Right lobe of liver (tissue), 6 donors: ENCODE results near the gene GAS6. TPM values are rescaled to one million over a fixed set of nuclear protein-coding genes. Genes with fewer than 3 reads are reported as not detected.
"Not testable (repeated sequence)": the region's sequence is repeated elsewhere in the genome, so short reads cannot be mapped to it uniquely, and the experiment has no call there.

Experiments
- ATAC-seq, 4 donors: fragments of 200-7000 bp; cut with Tn5 transposase; one replicate each; pipeline ENCODE4 v1.9.1; 2020; ENCODE audit warnings: mild to moderate bottlenecking in 4 of 4, moderate library complexity in 4 of 4
- DNase-seq, 3 donors: peaks; one replicate each; pipeline ENCODE4 v3.0.0-alpha.2; 2020
- H3K27ac ChIP-seq, 3 donors: fragments of 200-600 bp; one replicate each; pipeline ENCODE4 v1.8.0; 2022
- H3K27me3 ChIP-seq, 2 donors: fragments of 200-600 bp; one replicate each; pipeline ENCODE4 v1.8.0; 2022
- H3K36me3 ChIP-seq, 4 donors: fragments of 200-600 bp; sonication (generic) in 1 of 4; one replicate each; pipeline versions ENCODE4 v1.5.1 to v1.8.0; 2017 to 2022; ENCODE audit warnings: control low read depth in 1 of 4
- H3K4me1 ChIP-seq, 4 donors: fragments of 200-600 bp; sonication (generic) in 1 of 4; one replicate each; pipeline versions ENCODE4 v1.5.1 to v1.8.0; 2017 to 2022; ENCODE audit warnings: control low read depth in 1 of 4
- H3K4me3 ChIP-seq, 3 donors: fragments of 200-600 bp; one replicate each; pipeline ENCODE4 v1.8.0; 2022
- H3K9me3 ChIP-seq, 4 donors: fragments of 200-600 bp; sonication (generic) in 1 of 4; one replicate each; pipeline versions ENCODE4 v1.5.1 to v1.8.0; 2017 to 2022; ENCODE audit warnings: control low read depth in 1 of 4
- POLR2A ChIP-seq: fragments of 450-650 bp; IDR thresholded peaks from one replicate; pipeline ENCODE4 v1.6.1; 2017; ENCODE audit warnings: antibody characterized with exemption, mild to moderate bottlenecking
- WGBS: methylation state at CpG from one replicate; pipeline ENCODE4 v1.1.6; 2018; ENCODE audit warnings: low coverage, low lambda C conversion rate; ENCODE audit not compliant: insufficient coverage; ENCODE audit errors: missing lambda C conversion rate; 5-methylcytosine and 5-hydroxymethylcytosine counted together
- intact Hi-C, 2 donors: fragments of 100-400 bp; cut with DNase I; formaldehyde crosslinking; loops; one replicate each; pipeline versions ENCODE4 v1.11.2 to v1.14.1; 2022
- total RNA-seq, 6 experiments: library from RNA; depleted of rRNA in 2 of 6; stranded (reverse); fragments of >200 nt in 2 of 6; fragmentation: NEBNext Ultra II Directional in 3 of 6; extraction: Animal tissue kit (Norgen Biotek cat#: 25700) in 3 of 6; gene quantifications; one replicate each; pipeline versions ENCODE4 v1.1.0 to v1.2.4, GENCODE V29; 2016 to 2023
- TF ChIP-seq, protein P1 (sequence below), 4 donors: fragments of 200-600 bp in 3 of 4; fragments of 450-650 bp in 1 of 4; IDR thresholded peaks; one replicate each; pipeline versions ENCODE4 v1.5.1 to v1.8.0; 2016 to 2022; ENCODE audit warnings: antibody characterized with exemption in 4 of 4, mild to moderate bottlenecking in 2 of 4
- donor health status: DM: no; HTN: yes; CAD: no.
- donor health status: DM: no; HTN: no; CAD: no.
- donor health status: DM: no; HTN: no; CAD: no.
- donor health status: DM: no; HTN: yes; CAD: no.
- donor health status: DM: no; HTN: yes; CAD: no.

GAS6 gene
- total RNA-seq, 6 experiments from 2014 or later, result 11.9 to 48.5 (median 27.2) TPM

DNA sequence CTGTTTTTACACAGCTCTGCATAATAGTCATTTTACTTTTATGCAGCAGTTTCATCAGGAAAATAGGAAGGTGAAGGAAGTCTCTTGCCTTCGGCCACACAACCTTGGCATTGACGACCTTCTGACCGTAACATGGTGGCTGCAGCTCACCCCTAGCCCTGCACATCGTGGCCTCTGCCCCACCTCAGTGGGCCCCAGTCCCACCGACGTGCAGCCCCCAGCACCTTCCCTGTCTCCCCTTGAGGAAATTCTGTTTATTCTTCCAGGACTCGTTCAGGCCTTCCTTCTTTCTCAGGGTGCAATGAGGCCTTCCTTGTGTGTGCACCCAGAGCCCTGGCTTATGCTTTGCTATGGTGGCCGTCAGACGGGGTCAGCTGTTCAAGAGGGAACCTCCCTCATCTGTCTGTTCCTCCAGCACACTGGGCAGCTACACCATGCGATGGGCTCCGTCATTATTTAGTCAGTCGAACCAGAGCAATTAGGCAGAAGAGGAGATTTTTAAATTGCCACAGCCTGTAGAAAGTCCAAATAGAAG is 71.6 kb downstream of the GAS6 start:
- H3K27me3 ChIP-seq, result no peaks in the 10 kb centered on the region
- 69% methylated on average over 9 of the region's 12 CpGs for WGBS
- DNase-seq (no peak), ATAC-seq (no peak)
- no peak overlapping the region for H3K27ac ChIP-seq
- intact Hi-C loops, result no loop called here
- H3K4me3 ChIP-seq, result no peak overlapping the region
- TF ChIP-seq, protein P1, sequence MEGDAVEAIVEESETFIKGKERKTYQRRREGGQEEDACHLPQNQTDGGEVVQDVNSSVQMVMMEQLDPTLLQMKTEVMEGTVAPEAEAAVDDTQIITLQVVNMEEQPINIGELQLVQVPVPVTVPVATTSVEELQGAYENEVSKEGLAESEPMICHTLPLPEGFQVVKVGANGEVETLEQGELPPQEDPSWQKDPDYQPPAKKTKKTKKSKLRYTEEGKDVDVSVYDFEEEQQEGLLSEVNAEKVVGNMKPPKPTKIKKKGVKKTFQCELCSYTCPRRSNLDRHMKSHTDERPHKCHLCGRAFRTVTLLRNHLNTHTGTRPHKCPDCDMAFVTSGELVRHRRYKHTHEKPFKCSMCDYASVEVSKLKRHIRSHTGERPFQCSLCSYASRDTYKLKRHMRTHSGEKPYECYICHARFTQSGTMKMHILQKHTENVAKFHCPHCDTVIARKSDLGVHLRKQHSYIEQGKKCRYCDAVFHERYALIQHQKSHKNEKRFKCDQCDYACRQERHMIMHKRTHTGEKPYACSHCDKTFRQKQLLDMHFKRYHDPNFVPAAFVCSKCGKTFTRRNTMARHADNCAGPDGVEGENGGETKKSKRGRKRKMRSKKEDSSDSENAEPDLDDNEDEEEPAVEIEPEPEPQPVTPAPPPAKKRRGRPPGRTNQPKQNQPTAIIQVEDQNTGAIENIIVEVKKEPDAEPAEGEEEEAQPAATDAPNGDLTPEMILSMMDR (IDR thresholded peaks at IDR 0.05), result no peak
- TF ChIP-seq POLR2A, result no peak
- no peaks in the 10 kb centered on the region for H3K36me3 ChIP-seq
- H3K9me3 ChIP-seq, result no peaks in the 10 kb centered on the region
- no peaks in the 10 kb centered on the region for H3K4me1 ChIP-seq

- no peak for ATAC-seq
- 82% methylated on average over 4 of the region's 19 CpGs for WGBS
- DNase-seq, result peak in 1 of 3 donors; percentile 23
These were observed 72.1 kb downstream of the GAS6 start for GRCh38 chr13:113791761-113792160.

DNA sequence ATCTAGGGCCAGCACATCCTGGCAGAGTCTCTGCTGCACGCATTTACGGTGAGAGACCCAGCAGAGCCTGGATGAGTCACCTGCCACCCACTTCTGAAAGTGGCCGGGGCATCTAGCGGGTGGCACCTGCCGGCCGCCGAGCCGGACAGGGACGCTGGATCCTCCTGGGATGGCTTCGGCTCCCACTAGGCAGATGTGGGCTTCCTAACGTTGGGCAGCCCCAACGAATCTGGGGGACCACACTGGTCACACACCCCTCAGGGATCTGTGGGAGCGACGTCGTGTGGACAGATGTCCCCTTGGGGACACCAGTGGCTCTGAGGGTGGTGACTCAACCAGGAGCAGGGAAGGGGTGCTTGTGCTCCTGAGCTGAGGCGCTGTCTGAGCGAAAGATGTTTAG is 72.7 kb downstream of the GAS6 start:
- WGBS, result 73% methylated on average over 2 of the region's 17 CpGs
- Histone ChIP-seq H3K9me3 (no peaks in the 10 kb centered on the region), H3K27ac (no peak overlapping the region), H3K27me3 (no peaks in the 10 kb centered on the region), H3K4me1 (no peaks in the 10 kb centered on the region), H3K4me3 (no peak overlapping the region), H3K36me3 (no peaks in the 10 kb centered on the region)
- intact Hi-C loops, result no loop called here
- TF ChIP-seq, protein P1 (IDR thresholded peaks at IDR 0.05), result no peak
- TF ChIP-seq POLR2A, result no peak
- no peak for ATAC-seq
- peak in 1 of 3 donors; percentile 31 for DNase-seq

More at GRCh38 chr13:113791761-113792160, 72.1 kb downstream of the GAS6 start:
- H3K27ac ChIP-seq, result no peak overlapping the region
- H3K4me1 ChIP-seq, result no peaks in the 10 kb centered on the region
- H3K4me3 ChIP-seq, result no peak overlapping the region
- H3K27me3 ChIP-seq, result no peaks in the 10 kb centered on the region
- H3K9me3 ChIP-seq, result no peaks in the 10 kb centered on the region
- no peak for TF ChIP-seq POLR2A
- TF ChIP-seq, protein P1 (IDR thresholded peaks at IDR 0.05), result no peak
- no peaks in the 10 kb centered on the region for H3K36me3 ChIP-seq
- intact Hi-C loops, result no loop called here

DNA sequence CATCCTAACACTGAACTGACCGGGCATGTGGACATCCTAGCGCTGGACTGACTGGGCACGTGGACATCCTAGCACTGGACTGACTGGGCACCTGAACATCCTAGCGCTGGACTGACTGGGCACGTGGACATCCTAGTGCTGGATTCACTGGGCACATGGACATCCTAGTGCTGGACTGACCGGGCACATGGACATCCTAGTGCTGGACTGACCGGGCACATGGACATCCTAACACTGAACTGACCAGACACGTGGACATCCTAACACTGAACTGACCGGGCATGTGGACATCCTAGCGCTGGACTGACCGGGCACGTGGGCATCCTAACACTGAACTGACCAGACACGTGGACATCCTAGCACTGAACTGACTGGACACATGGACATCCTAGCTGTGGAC is 73.9 kb downstream of the GAS6 start:
- H3K4me3 ChIP-seq, intact Hi-C loops, H3K4me1 ChIP-seq, H3K9me3 ChIP-seq, H3K27me3 ChIP-seq, H3K27ac ChIP-seq, ATAC-seq, DNase-seq, H3K36me3 ChIP-seq: not testable (repeated sequence)
- no CpG with 5 or more reads among the region's 13 CpGs for WGBS

GRCh38 chr13:113789167-113789566 is 74.7 kb downstream of the GAS6 start:
- DNase-seq, result no peak
- 53% methylated on average over 5 of the region's 6 CpGs for WGBS
- intact Hi-C loops, result no loop called here

More at GRCh38 chr13:113789167-113789566, 74.7 kb downstream of the GAS6 start:
- H3K4me1 ChIP-seq, result no peaks in the 10 kb centered on the region
- H3K27me3 ChIP-seq, result no peaks in the 10 kb centered on the region
- H3K9me3 ChIP-seq, result no peaks in the 10 kb centered on the region
- TF ChIP-seq POLR2A, result no peak
- TF ChIP-seq, protein P1 (IDR thresholded peaks at IDR 0.05), result no peak
- no peaks in the 10 kb centered on the region for H3K36me3 ChIP-seq
- H3K4me3 ChIP-seq, result no peak overlapping the region
- no peak overlapping the region for H3K27ac ChIP-seq
- no peak for ATAC-seq
